Measurements from ENCODE around the gene CARD11.

DNA sequence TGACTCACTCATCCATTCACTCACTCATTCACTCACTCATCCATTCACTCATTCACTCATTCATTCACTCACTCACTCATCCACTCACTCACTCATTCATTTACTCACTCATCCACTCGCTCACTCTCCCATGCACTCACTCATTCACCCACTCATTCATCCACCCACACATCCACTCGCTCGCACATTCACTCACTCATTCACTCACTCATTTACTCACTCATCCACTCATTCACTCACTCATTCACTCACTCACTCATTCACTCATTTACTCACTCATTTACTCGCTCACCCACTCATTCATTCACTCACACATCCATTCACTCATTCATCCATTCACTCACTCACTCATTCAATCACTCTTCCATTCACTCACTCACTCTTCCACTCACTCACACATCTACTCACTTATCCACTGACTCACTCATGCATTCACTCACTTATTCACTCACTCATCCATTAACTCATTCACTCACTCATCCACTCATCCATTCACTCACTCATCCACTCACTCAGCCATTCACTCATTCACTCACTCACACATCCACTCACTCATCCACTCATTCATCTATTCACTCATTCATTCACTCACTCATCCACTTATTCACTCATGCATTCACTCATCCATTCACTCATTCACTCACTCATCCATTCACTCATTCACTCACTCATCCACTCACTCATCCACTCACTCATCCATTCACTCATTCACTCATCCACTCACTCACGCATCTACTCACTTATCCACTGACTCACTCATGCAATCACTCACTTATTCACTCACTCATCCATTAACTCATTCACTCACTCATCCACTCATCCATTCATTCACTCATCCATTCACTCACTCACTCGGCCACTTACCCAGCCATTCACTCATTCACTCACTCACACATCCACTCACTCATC lies 74.0 kb downstream of the CARD11 start:
- TF ChIP-seq, protein P1, sequence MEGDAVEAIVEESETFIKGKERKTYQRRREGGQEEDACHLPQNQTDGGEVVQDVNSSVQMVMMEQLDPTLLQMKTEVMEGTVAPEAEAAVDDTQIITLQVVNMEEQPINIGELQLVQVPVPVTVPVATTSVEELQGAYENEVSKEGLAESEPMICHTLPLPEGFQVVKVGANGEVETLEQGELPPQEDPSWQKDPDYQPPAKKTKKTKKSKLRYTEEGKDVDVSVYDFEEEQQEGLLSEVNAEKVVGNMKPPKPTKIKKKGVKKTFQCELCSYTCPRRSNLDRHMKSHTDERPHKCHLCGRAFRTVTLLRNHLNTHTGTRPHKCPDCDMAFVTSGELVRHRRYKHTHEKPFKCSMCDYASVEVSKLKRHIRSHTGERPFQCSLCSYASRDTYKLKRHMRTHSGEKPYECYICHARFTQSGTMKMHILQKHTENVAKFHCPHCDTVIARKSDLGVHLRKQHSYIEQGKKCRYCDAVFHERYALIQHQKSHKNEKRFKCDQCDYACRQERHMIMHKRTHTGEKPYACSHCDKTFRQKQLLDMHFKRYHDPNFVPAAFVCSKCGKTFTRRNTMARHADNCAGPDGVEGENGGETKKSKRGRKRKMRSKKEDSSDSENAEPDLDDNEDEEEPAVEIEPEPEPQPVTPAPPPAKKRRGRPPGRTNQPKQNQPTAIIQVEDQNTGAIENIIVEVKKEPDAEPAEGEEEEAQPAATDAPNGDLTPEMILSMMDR (IDR thresholded peaks at IDR 0.05), result no peak
- no peak for TF ChIP-seq POLR2A (IDR thresholded peaks at IDR 0.05)

Measured in ovary (tissue), 3 donors.